NOMO-1 treated with dmso at 0.1 percent for 144 hours (cell line): ENCODE results near the gene C2orf78.
"Not testable (repeated sequence)": the region's sequence is repeated elsewhere in the genome, so short reads cannot be mapped to it uniquely, and the experiment has no call there.

Source experiments
- DNase-seq: peaks from one replicate; lab custom pipeline; 2025; ENCODE audit not compliant: unreplicated experiment; lab: John Stamatoyannopoulos, UW

Gene C2orf78

DNA sequence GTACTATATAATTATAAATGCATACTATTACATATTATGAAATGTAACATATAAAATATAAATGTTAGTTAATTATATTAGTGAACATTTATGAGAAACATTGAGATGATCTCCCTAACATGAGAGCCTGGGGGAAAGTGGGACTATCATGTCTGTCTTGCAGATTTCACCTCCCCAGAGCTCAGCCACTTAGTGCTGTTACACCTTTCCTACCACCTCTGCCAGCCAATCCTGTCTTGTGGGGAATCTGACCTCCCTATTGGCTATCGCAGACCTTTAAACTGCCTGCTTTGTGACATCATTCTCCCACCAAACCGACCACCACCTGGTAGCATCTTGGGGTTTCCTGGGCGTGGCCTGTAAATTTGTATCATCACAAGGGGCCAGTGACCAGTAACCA, at the start of gene C2orf78:
Gene C2orf78, plus strand, starts transcription at position 301 of the 400 bp plus-strand sequence. CDS start 127 bp downstream, outside the sequence.
- DNase-seq, result not testable (repeated sequence)

- DNase-seq, result no peak
These were observed 47.6 kb upstream of the C2orf78 start for GRCh38 chr2:73736378-73736777.

GRCh38 chr2:73736855-73737779, 46.9 kb upstream of the C2orf78 start, which contains the start of gene TPRKB:
TSS of gene TPRKB (minus strand) at chr2:73737345. CDS start at chr2:73734569, 2,776 bp downstream.
- peak; percentile 94 for DNase-seq

DNA sequence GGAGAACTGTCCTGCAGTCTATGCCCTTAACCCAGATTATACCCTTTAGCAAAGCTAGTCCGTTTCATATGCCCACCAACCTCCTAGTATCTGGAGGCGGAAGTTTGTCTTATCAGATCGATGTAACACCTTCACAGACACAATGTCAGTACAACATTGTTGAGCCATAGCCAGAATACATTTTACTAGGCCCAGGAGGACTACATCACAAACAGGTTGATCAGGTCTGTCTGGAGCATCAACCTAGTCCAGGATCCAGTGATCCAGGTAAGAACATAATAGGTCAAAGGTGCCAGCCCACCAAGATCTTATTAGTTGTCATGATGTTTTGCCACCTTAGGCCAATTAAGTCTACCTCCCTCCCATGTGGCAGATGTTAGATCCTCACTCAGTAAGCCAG, 44.9 kb upstream of the C2orf78 start:
- DNase-seq, result no peak

DNA sequence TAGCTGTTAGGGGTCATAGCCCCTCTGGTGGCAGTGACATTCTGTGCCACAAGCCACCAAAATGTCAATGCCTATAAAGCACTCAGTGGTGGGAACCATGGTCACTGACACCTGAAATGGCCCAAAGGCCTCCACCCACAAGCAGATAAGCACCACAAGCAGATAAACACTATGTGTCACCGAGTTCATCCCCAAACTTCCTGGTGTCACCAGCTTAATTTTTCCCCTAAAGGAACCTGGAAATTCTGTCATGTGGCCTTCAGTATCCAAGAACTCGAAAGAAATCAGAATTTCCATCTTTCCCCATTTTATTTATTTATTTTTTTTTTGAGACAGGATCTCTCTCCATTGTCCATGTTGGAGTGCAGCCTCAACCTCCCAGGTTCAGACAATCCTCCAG, 43.2 kb upstream of the C2orf78 start:
- DNase-seq, result no peak

DNA sequence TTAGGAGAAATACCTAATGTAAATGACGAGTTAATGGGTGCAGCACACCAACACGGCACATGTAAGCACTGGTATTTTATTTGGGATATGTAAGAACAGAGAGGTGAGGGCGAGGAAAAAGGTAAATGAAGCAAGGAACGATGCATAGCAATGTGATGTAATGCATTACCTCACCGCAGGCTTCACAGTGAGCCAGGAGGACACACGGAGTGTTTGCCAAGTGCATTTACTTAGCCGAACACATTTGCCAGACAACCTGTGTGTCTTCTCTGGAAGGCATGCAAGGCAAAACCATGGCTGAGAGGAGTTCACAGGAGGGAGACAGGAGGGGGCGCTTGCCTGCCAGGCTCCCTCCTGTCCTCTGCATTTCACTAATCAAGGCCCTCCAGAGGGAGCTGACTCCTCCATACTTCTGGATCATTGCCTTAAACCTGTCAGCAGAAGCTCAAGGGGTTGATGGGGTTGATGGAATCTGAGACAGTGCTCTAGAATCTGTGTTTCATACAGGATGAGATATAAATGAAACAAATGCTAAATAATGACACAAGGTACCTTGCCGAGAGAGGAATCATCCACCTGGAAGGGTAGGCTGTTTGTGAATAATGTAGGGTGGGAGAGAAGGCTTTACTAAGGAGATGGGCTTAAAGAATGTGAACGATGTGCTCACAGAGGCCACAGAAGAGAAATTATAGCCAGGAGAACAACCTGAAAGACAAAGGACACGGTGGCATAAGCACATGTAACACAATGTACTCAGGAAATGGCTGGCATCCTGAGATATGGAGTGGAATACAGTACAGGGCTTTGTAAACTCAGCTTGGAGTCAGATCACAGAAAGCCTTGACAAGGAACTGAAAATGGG, 37.7 kb upstream of the C2orf78 start:
- no peak for DNase-seq

DNA sequence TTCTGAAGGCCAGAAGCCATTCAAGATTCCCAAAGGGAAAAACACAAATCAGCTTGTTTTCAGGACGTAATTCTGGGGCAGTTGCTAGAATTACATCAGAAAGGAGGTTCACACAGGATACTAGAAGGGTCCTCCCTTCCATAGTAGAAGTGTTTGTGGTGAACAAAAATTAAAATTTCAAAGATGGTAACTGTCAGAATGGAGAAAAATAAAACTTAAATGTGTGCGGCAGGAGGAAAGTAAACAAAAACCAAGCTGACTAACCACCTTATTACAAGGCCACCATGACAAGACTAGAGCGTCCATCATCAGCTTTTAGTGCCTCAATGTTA, 37.1 kb upstream of the C2orf78 start:
- no peak for DNase-seq

GRCh38 chr2:73749314-73749713, 34.7 kb upstream of the C2orf78 start:
- no peak for DNase-seq

- DNase-seq, result not testable (repeated sequence)
These were observed 29.7 kb upstream of the C2orf78 start for GRCh38 chr2:73754332-73754731.

DNA sequence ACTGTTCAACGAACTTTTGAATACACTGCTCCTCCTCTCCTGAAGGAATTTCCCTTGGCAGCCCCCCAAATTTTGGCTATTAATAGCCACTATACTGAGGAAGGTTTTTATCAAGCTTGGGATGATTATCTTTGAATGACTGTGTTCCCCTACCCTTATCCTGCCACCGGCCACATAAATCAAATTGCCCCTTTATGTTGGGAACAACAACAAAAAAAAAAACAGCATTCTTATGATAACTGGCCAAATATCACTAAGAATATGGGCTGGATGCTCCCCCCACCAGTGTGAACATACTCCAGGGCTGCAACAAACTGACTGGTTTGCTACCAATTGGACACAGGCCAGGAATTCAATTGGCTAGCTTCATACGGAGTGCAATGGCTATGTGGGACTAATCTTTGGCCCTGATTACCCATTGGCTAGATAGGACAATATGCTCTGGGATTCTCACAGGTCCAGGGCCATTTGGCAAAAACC, 24.7 kb upstream of the C2orf78 start:
- no peak for DNase-seq

- DNase-seq, result no peak
These were observed 24.1 kb upstream of the C2orf78 start for GRCh38 chr2:73759904-73760303.

GRCh38 chr2:73762571-73762970, 21.4 kb upstream of the C2orf78 start:
- DNase-seq, result no peak

GRCh38 chr2:73764945-73765344, 19.0 kb upstream of the C2orf78 start:
- no peak for DNase-seq

GRCh38 chr2:73766349-73766748, 17.6 kb upstream of the C2orf78 start:
- no peak for DNase-seq

DNA sequence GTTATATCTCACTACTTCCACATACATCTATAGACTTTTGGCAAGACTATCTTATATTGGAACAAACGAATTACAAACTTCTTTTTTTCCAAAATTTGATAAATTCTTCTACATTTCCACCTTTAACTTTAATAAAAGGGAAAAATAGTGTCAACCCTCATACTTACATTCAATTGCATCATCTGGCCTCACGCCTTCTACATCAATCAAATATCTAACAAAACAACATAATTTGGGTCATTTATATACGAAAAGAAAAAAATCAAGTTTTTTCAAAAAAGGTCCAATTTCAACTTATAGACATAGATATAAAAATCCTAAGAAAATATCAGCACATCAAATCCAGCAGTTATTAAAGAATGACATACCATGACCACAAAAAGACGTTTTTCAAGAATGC, 17.0 kb upstream of the C2orf78 start:
- DNase-seq, result no peak

- no peak for DNase-seq
These were observed 13.3 kb upstream of the C2orf78 start for GRCh38 chr2:73770725-73771124.

DNA sequence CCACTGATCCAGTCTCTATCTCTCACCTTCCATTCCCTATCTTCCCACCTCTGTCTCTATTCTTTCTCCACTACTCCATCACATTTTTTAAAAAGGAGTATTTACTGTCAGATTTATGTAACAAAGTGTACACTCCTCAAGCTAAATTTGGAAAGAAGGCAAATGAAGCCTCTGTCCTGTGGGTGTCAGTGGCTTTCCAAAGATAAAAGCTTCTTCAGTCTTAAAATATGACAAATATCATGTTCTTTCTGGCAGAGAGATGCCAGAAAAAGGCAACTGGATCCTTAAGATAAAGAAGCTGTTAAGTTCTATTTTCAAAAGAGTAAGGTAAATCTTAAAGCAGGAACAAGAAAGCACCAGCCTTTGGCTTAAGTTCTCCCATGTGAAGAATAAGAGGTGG, 11.2 kb upstream of the C2orf78 start:
- DNase-seq, result no peak

DNA sequence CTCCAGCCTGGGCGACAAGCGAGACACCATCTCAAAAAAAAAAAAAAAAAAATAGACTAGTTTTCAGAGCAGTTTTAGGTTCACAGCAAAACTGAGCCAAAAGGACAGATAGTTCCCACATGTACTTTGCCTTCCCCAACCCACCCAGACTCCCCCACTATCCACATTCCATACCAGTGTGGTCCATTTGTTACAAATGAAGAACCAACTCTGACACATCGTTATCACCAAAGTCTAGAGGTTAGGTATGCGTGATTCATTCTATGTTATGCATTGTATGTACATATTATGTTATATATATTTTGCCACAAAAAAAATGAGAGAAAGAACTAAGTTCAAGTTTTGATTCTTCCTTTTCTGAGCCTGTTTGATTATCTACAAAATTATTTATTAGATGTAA, 7.6 kb upstream of the C2orf78 start:
- no peak for DNase-seq

DNA sequence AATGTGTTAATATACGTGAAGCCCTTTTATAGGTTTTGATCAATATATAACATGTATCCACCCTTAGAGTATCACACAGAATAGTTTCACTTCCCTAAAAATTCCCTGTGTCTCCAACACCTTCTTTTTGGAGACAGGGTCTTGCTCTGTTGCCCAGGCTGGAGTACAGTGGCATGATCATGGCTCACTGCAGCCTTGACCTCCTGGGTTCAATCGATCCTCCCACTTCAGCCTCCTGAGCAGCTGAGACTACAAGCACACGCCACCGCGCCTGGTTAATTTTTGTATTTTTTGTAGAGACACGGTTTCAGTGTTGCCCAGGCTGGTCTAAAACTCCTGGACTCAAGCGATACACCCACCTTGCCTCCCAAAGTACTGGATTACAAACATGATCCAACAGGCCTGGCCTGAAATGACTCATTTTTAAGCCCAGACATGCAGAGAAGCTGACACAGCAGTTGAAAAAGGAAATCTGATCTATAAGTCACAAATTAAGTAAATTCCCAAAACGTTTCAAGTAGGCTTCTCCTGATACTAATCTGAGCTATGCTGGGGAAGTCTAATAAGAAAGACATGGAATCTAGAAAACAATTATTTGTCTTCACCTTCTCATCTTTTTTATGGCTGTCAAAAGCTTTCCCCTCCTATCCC, 7.0 kb upstream of the C2orf78 start:
- no peak for DNase-seq

DNA sequence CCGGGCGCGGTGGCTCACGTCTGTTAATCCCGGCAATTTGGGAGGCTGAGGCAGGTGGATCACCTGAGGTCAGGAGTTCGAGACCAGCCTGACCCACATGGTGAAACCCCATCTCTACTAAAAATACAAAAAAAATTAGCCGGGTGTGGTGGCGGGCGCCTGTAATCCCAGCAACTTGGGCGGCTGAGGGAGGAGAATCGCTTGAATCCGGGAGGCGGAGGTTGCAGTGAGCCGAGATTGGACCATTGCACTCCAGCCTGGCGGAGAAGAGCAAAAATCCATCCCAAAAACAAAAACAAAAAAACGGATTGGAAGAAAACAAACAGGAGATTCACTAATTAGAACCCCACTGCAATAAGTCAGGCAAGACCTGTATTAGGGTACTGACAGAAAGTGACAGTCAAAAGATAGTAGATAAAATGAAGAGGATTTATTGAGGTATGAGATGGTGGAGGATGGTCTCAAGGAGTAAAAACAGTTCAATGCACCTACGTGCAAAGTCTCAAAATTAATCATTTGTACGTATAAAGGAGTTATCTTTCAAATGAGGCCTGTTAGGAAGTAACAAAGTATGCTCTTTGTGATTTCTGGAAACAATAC, 5.0 kb upstream of the C2orf78 start:
- DNase-seq, result not testable (repeated sequence)
